Occipital lobe (tissue), 2 donors: ENCODE results near the gene GAB1. TPM values are rescaled to one million over a fixed set of nuclear protein-coding genes. Genes with fewer than 3 reads are reported as not detected.

Experiments
- DNase-seq: peaks from one replicate; lab custom pipeline; 2025; lab: John Stamatoyannopoulos, UW
- total RNA-seq: library from RNA; depleted of rRNA; stranded (reverse); fragments of >200 nt; gene quantifications from one replicate; pipeline ENCODE4 v1.2.3, GENCODE V29; 2014

Gene GAB1
- 25.9 TPM for total RNA-seq

DNA sequence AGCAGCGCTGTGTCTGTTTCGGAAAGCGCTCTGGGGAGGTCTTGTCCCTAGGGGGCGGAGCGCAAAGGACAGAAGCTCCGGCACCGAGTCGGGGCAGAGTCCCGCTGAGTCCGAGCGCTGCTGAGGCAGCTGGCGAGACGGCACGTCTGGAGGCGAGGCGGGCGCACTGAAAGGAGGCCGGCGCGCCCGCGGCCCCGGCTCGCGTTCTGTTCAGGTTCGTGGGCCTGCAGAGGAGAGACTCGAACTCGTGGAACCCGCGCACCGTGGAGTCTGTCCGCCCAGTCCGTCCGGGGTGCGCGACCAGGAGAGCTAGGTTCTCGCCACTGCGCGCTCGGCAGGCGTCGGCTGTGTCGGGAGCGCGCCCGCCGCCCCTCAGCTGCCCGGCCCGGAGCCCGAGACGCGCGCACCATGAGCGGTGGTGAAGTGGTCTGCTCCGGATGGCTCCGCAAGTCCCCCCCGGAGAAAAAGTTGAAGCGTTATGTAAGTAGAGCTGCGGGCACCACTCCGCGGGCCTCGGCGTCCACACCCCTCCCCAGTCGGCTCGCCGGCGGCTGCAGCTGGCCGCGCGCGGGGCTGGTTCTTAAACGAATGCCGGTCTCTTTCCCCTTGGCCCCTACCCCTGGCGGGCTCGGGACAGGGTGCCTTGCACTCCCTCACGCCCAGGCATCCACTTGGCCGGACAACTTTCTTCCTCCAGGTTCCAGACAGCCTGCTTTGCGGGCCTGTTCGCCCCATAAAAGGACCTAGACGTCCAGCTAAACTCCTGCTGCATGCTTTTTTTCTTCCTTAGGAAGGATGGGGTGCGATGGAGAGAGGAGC, at the start of gene GAB1:
GAB1 (plus strand) TSS at position 96 of the 819 bp plus-strand sequence; CDS start at position 409, 313 bp downstream.
- DNase-seq: peak; percentile 79

DNA sequence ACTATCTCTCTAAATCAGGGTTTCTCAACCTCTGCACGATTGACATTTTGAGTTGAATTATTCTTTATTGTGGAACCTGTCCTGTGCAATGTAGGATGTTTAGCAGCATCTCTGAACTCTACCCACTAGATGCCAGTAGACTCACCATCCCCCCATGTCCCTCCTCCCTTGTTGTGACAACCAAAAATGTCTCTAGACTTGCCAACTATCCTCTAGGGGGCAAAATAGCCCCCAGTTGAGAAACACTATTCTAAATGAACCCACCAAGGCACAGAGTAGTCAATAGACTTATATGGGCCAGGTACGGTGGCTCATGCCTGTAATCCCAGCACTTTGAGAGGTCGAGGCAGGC, 49.1 kb upstream of the GAB1 start:
- no peak for DNase-seq

DNA sequence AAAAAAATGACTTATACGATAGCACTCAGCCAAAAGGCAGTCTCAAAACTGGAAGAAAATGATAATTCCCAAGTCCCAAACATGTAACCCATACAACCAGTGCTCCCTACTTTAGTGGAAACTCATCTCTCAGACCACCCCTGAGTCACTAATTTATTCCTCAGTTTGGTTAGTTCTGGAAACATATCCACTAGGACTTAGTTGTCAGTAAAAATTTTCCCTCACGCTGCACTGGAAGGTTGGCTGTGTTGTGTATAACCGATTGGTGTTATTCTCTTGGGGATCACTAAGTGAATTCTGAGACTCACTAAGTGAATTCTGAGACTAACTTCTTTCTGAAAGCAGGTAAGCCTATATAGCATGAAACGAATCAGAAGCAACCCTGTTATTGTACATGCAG, 48.5 kb upstream of the GAB1 start:
- no peak for DNase-seq

DNA sequence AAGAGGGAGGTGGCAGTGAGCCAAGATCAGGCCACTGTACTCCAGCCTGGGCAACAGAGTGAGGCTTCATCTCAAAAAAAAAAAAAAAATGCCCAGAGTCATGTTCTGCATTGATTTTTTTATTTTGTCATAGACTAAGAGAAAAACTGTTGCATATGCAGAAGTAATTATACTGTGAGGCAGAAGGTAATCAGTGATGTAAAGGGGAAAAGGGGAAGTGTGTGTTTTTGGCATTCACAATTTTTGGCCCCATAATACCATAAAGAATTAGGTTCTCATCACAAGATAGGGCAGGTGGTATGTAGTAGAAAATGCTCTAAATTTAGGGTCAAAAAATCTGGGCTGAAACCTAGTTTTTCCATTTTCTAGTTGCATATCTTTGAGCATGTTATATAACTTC, 47.3 kb upstream of the GAB1 start:
- DNase-seq: no peak

DNA sequence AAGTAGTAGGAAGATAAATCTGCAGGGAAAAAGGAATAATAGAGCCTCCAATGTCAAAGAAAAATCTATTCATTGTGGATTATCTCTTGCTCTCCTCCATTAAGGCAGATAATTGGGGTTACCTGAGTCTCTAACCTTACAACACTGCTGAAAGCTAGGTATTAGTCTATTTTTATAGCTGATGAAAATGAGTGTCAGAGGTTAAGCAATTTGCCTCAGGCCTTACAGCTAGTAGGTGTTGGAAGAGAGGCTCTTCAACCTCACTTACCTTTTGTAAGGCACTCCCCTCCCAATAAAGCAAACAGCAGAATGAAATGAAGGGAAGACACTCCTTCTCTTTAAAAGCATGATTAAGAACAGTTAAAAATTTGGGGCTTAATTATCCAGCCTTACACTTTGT, 45.4 kb upstream of the GAB1 start:
- DNase-seq: no peak

DNA sequence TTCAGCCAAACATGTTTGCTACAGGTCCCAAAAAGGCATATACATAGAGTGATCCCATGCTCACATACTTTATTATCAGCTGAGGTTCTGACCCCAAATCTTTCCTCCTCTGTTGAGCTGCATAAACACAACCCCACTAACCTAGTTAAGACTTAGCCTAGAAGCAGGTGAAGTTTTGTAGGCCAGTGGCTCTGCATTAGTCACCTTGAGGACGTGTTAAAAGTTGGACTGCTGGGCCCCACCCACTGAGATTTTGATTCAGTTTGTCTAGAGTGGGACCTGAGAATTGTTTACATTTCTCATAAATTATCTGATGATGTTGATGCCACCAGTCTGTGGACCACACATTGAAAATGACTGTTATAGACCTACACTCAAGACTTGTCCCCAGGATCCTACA, 43.8 kb upstream of the GAB1 start:
- no peak for DNase-seq

DNA sequence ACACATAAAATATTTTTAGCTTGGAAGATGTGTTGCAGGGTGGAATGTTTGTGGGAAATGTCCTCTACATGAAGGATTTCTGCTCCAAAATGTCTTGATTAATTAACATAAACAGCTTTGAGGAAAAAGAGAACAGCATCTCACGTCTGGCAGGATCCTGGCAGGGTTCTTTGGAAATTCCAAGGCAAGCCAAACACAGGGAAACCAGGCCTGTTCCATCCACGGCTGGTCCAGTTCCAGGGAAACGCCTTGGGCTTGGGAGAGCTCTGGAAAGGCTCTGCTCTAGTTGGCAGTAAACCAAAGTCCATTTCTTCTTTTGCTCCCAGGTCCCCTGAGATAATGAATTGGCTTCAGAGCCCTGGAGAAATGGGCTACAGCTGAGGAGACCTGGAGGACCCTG, 42.4 kb upstream of the GAB1 start:
- no peak for DNase-seq

DNA sequence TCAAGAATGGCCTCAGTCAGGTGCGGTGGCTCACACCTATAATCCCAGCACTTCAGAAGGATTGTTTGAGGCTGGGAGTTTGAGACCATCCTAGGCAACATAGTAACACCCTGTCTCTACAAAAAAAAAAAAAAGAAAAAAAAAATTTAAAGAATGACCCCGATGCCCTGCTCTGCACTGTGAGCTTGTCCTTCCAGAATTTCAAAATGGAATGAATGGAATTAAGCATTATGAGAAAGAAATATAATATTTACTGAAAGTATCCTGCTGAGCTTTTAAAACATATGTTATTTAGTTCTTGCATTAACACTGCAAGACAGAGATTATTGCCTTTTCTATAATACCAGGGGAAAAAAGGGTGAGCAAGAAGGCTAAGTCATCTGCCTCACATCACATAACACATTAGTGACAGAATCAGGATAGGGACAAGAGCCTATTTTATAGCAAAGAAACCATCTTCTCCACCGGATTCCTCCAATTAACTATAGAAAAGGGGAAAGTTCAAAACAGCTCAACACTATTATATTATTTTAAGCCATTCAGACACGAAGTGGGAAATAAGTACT, 41.9 kb upstream of the GAB1 start:
- no peak for DNase-seq

DNA sequence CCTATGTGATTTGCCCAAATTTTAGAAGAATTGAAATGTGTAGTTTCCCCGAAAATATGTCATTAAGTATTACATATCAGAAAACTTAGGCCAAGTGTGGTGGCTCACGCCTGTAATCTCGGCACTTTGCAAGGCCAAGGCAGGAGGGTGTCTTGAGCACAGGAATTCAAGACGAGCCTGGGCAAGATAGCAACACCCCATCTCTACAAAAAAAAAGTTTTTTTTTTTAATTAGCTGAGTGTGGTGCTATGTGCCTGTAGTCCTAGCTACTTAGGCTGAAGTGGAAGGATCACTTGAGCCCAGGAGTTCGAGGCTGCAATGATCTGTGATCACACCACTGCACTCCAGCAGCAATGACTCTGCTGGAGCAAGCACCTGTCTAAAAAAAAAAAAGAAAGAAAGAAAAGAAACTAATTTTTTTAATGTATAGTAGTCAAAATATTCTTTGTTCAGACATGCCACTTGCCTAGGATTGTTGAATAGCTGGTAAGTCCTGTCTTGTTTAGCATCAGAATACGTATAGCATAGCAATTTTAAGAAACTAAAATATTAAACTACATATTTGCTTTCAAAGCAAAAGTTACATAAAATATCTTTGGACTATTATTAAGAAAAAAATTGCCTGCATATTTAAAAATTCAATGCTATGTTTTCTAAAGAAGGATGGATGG, 40.1 kb upstream of the GAB1 start:
- DNase-seq: no peak

DNA sequence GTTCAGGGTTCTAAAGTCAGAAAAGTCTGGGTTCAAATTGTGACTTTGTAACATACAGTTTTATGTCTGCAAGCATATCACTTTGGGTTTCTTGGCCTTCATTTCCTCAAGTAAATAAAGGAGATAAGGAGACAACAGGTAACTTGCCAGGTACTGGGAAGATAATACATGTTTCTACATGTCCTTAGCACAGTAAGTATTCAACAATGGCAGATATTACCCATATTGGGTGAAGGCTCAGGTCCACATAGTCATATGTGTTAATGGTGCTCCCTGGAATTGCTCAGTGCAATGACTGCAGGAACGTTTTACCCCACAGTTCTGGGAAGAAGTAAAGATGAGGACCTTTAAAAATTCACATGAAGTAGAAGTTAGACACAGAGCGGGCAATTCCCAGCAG, 35.8 kb upstream of the GAB1 start:
- no peak for DNase-seq

DNA sequence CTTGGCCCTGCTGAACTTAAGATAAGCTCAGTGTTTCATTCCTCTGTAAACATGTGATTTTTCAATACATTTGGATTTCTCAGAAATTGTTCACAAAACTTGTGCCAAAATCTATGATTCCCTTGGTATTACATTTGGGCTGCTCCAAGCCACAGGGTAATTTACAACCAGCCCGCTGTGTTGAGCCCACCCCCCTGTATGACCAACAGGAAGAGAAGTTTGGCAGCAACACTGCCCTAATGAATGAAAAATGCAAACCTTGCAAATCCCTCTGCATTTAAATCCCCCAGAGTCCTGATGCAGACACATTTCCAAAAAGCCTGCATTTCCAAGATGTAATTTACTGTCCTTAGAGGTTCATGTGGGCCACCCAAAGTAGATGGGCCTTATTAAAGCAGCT, 34.1 kb upstream of the GAB1 start:
- no peak for DNase-seq

DNA sequence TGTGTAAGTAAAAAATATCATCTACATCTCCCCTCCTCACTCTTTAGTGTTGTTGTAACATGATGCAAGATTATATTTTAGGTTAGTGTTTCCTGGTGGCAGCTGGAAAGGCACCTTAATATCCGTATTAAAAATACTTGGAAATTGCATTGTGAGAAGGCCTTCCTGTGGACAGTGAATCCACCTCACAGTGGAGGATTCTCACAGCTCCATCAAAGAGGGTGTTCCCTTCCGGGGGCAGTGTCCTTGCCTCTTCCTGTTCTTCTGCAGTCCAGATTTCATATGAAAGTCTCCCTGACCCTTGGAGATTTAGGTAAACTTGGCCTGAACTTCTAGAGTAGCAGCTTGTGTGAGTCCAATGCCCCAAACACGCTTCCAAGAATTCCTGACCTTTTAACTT, 29.9 kb upstream of the GAB1 start:
- DNase-seq: no peak

DNA sequence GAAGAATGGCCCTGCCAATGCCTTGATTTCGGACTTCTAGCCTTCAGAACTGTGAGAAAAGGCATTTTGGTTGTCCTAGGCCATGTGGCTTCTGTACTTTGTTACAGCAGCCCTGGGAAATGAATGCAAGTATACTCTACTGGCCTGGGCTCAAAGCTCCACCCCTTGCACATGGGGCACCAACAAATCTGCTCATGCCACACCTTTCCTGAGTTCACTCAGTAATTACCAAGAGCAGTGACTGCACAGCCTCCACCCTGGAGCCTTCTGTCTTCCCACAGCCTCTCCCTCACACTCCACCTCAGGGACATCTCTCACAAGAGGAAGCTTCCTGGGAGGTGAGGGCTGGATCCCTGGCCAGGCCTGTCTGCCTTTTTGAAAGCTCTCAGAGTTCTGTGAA, 29.1 kb upstream of the GAB1 start:
- DNase-seq: no peak

DNA sequence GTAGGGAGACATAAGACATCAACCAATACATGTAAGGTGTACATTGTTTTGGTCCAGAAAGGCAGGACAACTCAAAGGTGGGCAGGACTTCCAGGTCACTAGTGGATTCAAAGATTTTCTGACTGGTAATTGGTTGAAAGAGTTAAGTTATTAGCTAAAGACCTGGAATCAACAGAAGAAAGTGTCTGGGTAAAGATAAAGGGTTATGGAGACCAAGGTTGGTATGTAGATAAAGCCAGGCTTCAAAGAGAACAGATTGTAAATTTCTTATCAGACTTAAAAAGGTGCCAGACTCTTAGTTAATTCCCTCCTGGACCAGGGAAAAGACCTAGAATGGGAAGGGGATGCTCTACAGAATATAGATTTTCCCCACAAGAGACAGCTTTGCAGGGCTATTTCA, 28.3 kb upstream of the GAB1 start:
- no peak for DNase-seq

DNA sequence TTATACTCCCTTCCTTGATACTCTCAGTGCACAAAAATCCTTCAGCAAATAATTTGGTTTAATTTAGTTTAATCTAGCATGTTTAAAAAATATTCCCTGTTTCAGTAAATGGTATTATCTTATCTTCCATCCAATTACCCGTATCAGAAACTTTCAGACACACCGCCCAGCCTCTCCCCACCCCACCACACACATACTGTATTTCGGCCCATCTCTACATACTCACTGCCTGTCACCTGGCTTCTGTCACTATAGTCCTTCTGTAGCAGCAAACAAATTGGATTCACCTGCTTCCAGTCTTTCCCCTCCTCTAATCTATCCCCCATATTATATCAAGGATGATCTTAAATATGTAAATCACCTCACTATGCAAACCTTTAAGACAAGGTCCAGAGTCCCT, 24.8 kb upstream of the GAB1 start:
- DNase-seq: no peak

DNA sequence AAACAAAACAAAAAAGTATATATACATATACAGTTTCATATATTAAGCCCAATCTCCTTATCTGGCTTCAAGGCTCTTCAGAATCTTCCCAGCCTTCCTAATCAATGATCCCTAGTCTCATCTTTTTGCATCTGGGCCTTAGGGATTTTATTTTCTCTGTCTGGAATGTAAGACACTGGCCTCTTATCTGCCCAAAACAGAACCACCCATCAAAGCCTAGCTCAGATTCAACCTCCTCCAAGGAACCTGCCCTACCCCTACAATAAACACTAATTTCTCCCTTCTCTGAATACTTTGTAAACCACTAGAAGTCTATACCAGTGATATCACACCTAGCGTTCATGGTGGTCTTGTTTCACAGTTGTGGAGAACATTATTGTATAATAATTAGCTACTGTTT, 23.2 kb upstream of the GAB1 start:
- no peak for DNase-seq

DNA sequence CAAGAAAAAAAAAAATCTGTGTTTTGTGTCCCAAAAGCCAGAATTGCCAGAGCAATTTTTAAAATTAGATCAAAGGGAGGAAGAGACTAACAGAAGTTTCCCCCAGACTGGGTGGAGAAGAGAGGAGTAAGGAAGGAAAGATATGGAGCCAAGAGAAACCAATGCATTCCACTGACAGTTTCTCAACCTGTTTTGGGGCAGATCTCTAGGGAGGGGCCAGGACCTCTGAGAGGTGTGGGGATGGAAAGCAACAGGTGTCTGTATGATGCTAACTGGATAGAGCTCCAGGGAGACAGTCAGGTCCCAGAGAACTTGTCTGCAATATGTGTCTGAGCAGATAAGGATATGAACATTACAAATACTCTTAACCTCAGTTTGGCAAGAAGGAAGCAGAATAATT, 22.7 kb upstream of the GAB1 start:
- no peak for DNase-seq

DNA sequence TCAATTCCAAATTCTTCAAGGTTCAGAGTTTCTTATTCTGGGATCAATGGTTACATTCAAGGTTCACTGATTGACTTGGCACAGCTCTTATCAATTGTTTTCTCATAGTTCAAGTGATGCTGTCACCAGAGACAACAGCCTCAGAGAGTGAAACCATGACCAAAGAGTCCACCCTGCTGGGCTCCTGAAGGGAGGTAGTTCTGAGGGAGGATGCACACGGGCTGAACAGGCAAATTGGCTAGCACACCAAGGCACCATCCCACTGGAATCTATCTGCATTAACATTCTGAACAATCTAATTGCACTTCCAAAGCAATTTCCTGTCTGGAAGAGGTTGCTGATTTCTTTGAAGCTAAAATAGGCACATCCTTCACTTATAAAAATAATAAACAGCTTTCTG, 16.6 kb upstream of the GAB1 start:
- DNase-seq: no peak

DNA sequence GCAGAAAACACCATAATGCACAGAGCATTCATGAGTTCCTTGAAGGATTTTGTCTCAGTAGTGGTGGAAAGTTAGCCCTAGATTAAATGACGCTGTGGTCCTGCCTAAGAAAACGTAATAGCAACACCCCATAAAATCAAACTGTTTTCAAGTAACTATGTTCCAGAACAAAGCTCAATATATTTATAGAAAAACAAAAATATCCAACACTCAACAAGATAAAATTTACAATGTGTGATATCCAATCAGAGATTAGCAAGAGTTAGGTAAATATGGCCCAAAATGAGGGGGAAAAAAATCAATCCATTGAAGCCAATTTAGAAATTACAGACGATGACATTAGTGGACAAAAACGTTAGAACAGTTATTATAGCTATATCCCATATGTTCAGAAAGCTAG, 9.9 kb upstream of the GAB1 start:
- no peak for DNase-seq

DNA sequence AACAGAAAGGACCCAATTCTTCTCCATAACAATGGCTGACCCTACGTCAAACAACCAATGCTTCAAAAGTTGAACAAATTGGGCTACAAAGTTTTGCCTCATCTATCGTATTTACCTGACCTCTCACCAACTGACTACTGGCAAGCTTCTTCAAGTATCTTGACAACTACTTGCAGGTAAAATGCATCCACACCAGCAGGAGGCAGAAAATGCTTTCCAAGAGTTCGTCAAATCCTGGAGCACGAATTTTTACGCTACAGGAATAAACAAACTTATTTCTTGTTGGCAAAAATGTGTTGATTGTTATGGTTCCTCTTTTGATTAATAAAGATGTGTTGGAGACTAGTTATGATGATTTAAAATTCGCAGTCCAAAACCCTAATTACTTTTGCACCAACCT, 6.7 kb upstream of the GAB1 start:
- no peak for DNase-seq

DNA sequence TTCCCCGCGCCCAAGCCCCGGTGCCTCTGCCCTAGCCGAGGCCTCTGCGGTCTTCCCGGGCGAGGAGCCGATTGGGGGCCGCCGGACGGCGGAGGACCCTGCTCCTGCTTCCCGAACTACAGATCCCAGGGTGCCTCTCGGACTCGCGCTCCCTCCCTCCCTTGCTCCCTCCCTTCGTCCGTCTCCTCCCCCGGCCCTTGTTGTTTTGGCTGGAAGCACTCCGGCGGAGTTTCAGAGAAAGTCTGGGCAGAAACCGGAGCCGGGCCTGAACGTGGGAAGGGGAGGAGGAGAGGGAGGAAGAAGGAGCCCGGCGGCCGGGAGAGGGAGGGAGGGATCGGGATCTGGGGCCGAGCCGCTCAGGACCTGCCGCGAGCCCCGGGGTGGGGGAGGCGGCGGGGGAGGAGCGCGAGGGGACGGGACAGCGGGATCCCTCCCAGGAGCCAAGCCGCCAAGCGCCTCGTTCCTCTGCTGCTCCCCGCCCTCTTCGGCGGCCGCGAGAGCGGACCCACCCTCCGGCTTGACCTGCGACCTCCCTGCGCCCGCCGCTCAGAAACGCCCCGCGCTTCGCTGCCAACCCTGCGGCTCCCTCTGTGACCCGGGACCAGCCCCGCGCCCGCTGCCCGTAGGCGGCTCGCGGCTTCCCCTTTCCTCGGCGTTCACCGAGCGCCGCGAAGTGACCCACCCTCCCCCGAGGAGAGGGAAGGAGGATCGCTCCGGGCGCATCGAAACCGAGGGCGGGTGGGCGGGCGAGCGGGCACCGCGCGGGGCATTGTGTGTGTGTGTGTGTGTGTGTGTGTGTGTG, 496 bp upstream of the GAB1 start:
- DNase-seq: peak; percentile 85

DNA sequence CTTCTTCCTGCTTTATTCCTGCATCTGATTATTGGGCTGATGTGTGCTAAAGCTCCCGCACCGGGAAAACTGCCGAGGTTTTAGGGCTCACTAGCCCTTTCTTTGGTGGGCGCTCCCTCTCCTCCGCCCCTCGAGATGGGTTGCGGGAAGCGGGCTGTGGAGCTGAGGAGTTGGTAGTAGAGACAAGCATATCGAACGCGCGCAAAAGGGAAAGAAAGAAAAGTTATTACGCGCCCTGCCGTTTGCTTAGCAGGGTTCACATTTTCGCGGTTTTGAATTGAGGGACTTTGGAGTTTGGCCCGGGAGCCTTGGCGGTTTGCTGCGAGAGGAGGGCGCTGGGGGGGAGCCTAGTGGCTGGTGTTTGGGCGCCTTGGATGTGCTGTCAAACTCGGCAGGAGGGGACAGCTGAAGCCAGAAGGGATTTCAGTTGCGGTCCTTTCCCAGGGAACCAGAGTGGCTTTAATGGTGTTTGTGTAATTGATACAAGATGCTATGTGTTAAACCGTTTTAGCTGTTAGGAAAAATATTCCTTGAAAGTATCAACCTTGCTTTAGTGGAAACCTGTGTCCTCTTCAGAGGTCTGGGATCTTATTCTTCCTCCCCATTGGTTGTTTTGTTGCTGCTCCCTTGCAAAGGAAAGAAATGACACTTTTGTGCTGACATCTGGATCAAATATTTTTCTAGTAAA, 1.1 kb downstream of the GAB1 start:
- DNase-seq: no peak
